ENCODE data around the gene HDAC4. TPM values are rescaled to one million over a fixed set of nuclear protein-coding genes. Genes with fewer than 3 reads are reported as not detected.

HDAC4 gene
- total RNA-seq, 1 experiment from 2014 or later = 40.1 TPM

GRCh38 chr2:239389414-239390329 lies 11.1 kb downstream of the HDAC4 start:
- ChIA-PET CTCF (no interaction called here), POLR2A (interaction anchor here (0.7 kb wide), 1 partner anchor 159 kb away, joined by 3 read pairs; no protein-coding TSS in a partner anchor)
- Histone ChIP-seq H3K27ac (ENCODE audit: low read length) (no peak overlapping the region), H3K4me1 (ENCODE audit: control insufficient read depth, insufficient read depth, low read length) (peaks cover 2% of the 10 kb centered on the region; the same call in 1 of the 2 replicates), H3K27me3 (ENCODE audit: control insufficient read depth, insufficient read depth, low read length) (no peaks in the 10 kb centered on the region), H3K36me3 (ENCODE audit: control insufficient read depth, insufficient read depth, low read length) (no peaks in the 10 kb centered on the region), H3K4me3 (ENCODE audit: low read depth in 2 of 2, low read length in 2 of 2) (no peak overlapping the region), H3K9me3 (ENCODE audit: control insufficient read depth, insufficient read depth, low read depth, low read length) (no peaks in the 10 kb centered on the region)
- intact Hi-C loops (cut with micrococcal nuclease; ENCODE audit: unreplicated experiment) = no loop called here
- BruUV-seq (replicated peaks) = no TSS peak
- no peak for DNase-seq (ENCODE audit: low read depth, low spot score)
- ATAC-seq = no peak
- in situ Hi-C loops (cut with HindIII; ENCODE audit: low pct_unique_long_range_greater_than_20kb, low sequenced_read_pairs) = no loop called here
- TF ChIP-seq SIN3A (IDR thresholded peaks at IDR 0.05; ENCODE audit: borderline replicate concordance, insufficient read depth, low read depth, low read length) = no peak
- TF ChIP-seq TCF7L2 (IDR thresholded peaks at IDR 0.05; ENCODE audit: low read depth, low read length) = no peak
- no peak for TF ChIP-seq POLR2AphosphoS5 (IDR thresholded peaks at IDR 0.05; ENCODE audit: low read depth, low read length)
- TF ChIP-seq REST (IDR thresholded peaks at IDR 0.05; ENCODE audit: insufficient read depth in 1 of 2, low read depth in 2 of 2, low read length in 1 of 2) = no peak
- no peak for TF ChIP-seq CTCF (IDR thresholded peaks at IDR 0.05)

- TF ChIP-seq POLR2AphosphoS5 (IDR thresholded peaks at IDR 0.05; ENCODE audit: low read depth, low read length) (no peak), SIN3A (IDR thresholded peaks at IDR 0.05; ENCODE audit: borderline replicate concordance, insufficient read depth, low read depth, low read length) (no peak), TCF7L2 (IDR thresholded peaks at IDR 0.05; ENCODE audit: low read depth, low read length) (no peak)
- Histone ChIP-seq H3K9me3 (ENCODE audit: control insufficient read depth, insufficient read depth, low read depth, low read length) (no peaks in the 10 kb centered on the region), H3K27ac (ENCODE audit: low read length) (no peak overlapping the region), H3K4me3 (ENCODE audit: low read depth in 2 of 2, low read length in 2 of 2) (no peak overlapping the region), H3K27me3 (ENCODE audit: control insufficient read depth, insufficient read depth, low read length) (no peaks in the 10 kb centered on the region), H3K36me3 (ENCODE audit: control insufficient read depth, insufficient read depth, low read length) (no peaks in the 10 kb centered on the region), H3K4me1 (ENCODE audit: control insufficient read depth, insufficient read depth, low read length) (peaks cover 2% of the 10 kb centered on the region; the same call in 1 of the 2 replicates)
- no TSS peak for BruUV-seq (replicated peaks)
- in situ Hi-C loops (cut with HindIII; ENCODE audit: low pct_unique_long_range_greater_than_20kb, low sequenced_read_pairs) (no loop called here), intact Hi-C loops (cut with micrococcal nuclease; ENCODE audit: unreplicated experiment) (no loop called here)
- no peak for DNase-seq (ENCODE audit: low read depth, low spot score)
- POLR2A ChIA-PET = interaction anchor here (0.7 kb wide), 1 partner anchor 158 kb away, joined by 3 read pairs; no protein-coding TSS in a partner anchor
- CTCF ChIA-PET = no interaction called here
- no peak for ATAC-seq
These were observed 12.3 kb downstream of the HDAC4 start for GRCh38 chr2:239388236-239389151.
